Panc1 (cell line): ENCODE data around the gene PEPD. TPM values are rescaled to one million over a fixed set of nuclear protein-coding genes. Genes with fewer than 3 reads are reported as not detected.

Source experiments
- ATAC-seq: fragments of 200-7000 bp; cut with Tn5 transposase; 2 replicates; pipeline ENCODE4 v1.9.1; 2020; ENCODE audit warnings: mild to moderate bottlenecking, moderate library complexity
- Bru-seq: library from RNA; stranded (reverse); fragments of 400-500 nt; gene quantifications from one replicate; lab custom pipeline; 2021; lab: Mats Ljungman, UMichigan
- BruChase-seq, 2 experiments: library from RNA; stranded (reverse); fragments of 400-500 nt; gene quantifications; one replicate each; lab custom pipeline; 2021; lab: Mats Ljungman, UMichigan
- BruUV-seq: library from RNA; stranded (reverse); fragments of 400-500 nt; replicated peaks from 2 replicates; lab custom pipeline; 2021; lab: Mats Ljungman, UMichigan
- CTCF ChIA-PET: fragments of 300-600 bp; sonication (Branson Sonifier 250); formaldehyde crosslinking; loops from one replicate; lab custom pipeline; 2022; ENCODE audit warnings: antibody characterized with exemption; lab: Charles Lee
- POLR2A ChIA-PET: fragments of 300-600 bp; sonication (Branson Sonifier 250); formaldehyde crosslinking; loops from one replicate; lab custom pipeline; 2022; ENCODE audit warnings: antibody characterized with exemption; lab: Charles Lee
- DNase-seq: peaks from one replicate; pipeline ENCODE4 v3.0.0-alpha.2; 2010; ENCODE audit warnings: low read depth, low spot score
- H3K27ac ChIP-seq: 2 replicates; pipeline ENCODE4 v1.5.1; 2011; ENCODE audit warnings: mild to moderate bottlenecking, low read length, inconsistent platforms
- H3K27me3 ChIP-seq: fragments of 200-500 bp; sonication (Bioruptor generic); 2 replicates; pipeline ENCODE4 v1.6.0; 2014; ENCODE audit warnings: low read length, inconsistent platforms; ENCODE audit not compliant: control insufficient read depth, insufficient read depth
- H3K36me3 ChIP-seq: fragments of 200-500 bp; sonication (Bioruptor generic); 2 replicates; pipeline ENCODE4 v1.5.1; 2014; ENCODE audit warnings: inconsistent platforms, mild to moderate bottlenecking, low read length, moderate library complexity; ENCODE audit not compliant: control insufficient read depth, insufficient read depth
- H3K4me1 ChIP-seq: 2 replicates; pipeline ENCODE4 v1.5.1; 2011; ENCODE audit warnings: inconsistent platforms, mild to moderate bottlenecking, low read length, moderate library complexity; ENCODE audit not compliant: control insufficient read depth, insufficient read depth
- H3K4me3 ChIP-seq, 2 experiments: 2 replicates each; pipeline ENCODE4 v1.5.1; 2011 to 2012; ENCODE audit warnings: low read depth in 2 of 2, low read length in 2 of 2, mild to moderate bottlenecking in 2 of 2, inconsistent platforms in 1 of 2, moderate library complexity in 1 of 2
- H3K9me3 ChIP-seq: fragments of 200-500 bp; sonication (Bioruptor generic); 2 replicates; pipeline ENCODE4 v1.5.1; 2014; ENCODE audit warnings: low read depth, mild to moderate bottlenecking, inconsistent platforms, low read length, moderate library complexity; ENCODE audit not compliant: control insufficient read depth, insufficient read depth
- CTCF ChIP-seq: fragments of 450-650 bp; IDR thresholded peaks from 2 replicates; pipeline ENCODE4 v1.5.1; 2017; ENCODE audit warnings: mild to moderate bottlenecking
- POLR2AphosphoS5 ChIP-seq: IDR thresholded peaks from 2 replicates; pipeline ENCODE4 v1.6.1; 2012; ENCODE audit warnings: mild to moderate bottlenecking, low read depth, low read length, moderate library complexity
- REST ChIP-seq, 2 experiments: IDR thresholded peaks; 2 replicates each; pipeline ENCODE4 v1.6.1; 2011 to 2012; ENCODE audit warnings: low read depth in 2 of 2, control low read depth in 1 of 2, low read length in 1 of 2, mild to moderate bottlenecking in 1 of 2, moderate library complexity in 1 of 2; ENCODE audit not compliant: insufficient read depth in 1 of 2
- SIN3A ChIP-seq: IDR thresholded peaks from 2 replicates; pipeline ENCODE4 v1.6.1; 2012; ENCODE audit warnings: low read depth, mild to moderate bottlenecking, low read length, moderate library complexity, borderline replicate concordance; ENCODE audit not compliant: insufficient read depth
- TCF7L2 ChIP-seq: IDR thresholded peaks from 2 replicates; pipeline ENCODE4 v1.6.1; 2011; ENCODE audit warnings: mild to moderate bottlenecking, low read depth, low read length, inconsistent platforms
- in situ Hi-C: cut with HindIII; loops from 2 replicates; pipeline ENCODE4 v1.10.0; 2016; ENCODE audit warnings: low sequenced_read_pairs, low pct_unique_long_range_greater_than_20kb
- intact Hi-C: fragments of 100-400 bp; cut with micrococcal nuclease; formaldehyde crosslinking; loops from one replicate; pipeline ENCODE4 v1.10.0; 2022; ENCODE audit not compliant: unreplicated experiment
- long read RNA-seq: library from polyadenylated mRNA; unstranded; transcript quantifications from one replicate; pipeline ENCODE4 v2.0.0, GENCODE V29; 2021; ENCODE audit not compliant: unreplicated experiment
- polyA plus RNA-seq: library from polyadenylated mRNA; unstranded; fragments of >200 nt; gene quantifications from one replicate; pipeline ENCODE4 v1.2.1, GENCODE V29; 2012; ENCODE audit warnings: missing spikeins; ENCODE audit not compliant: insufficient read length
- total RNA-seq: library from RNA; stranded (reverse); gene quantifications from one replicate; pipeline ENCODE4 v1.2.1, GENCODE V29; 2021; ENCODE audit not compliant: unreplicated experiment

The PEPD gene
- total RNA-seq: 102 TPM
- polyA plus RNA-seq: 138 TPM
- Bru-seq, nascent RNA: percentile 67 among the genes with signal in this experiment
- BruChase-seq, experiment 1, labeled RNA remaining after a 2-hour chase: percentile 73 among the genes with signal in this experiment
- percentile 73 among the genes with signal in this experiment for BruChase-seq, experiment 2, labeled RNA remaining after a 6-hour chase
- long read RNA-seq, transcript PEPD-201 (15 exons, 1,910 nt): major isoform, 156 of 221 reads
- long read RNA-seq, partial matches to known transcripts: 25 of 221 reads
- long read RNA-seq, other reads (novel, unspliced or antisense): 35 of 221 reads

GRCh38 chr19:33521480-33522370 lies at the start of gene PEPD:
PEPD (minus strand) TSS chr19:33521791; CDS start chr19:33521760, 31 bp downstream.
- peaks cover 13% of the 10 kb centered on the region for H3K4me1 ChIP-seq
- TF ChIP-seq REST (IDR thresholded peaks at IDR 0.05; ENCODE audit: insufficient read depth in 1 of 2, low read depth in 2 of 2, low read length in 1 of 2) (0 out of 4 replicates have a peak, but pooled peaks of 1 of the 2 experiments have one; percentile 18), CTCF (no peak), SIN3A (peak; percentile 91; the same call in 1 of the 2 replicates), POLR2AphosphoS5 (peak; percentile 88), TCF7L2 (no peak)
- H3K9me3 ChIP-seq: no peaks in the 10 kb centered on the region
- H3K27ac ChIP-seq: peak within 1 kb of the TSS; percentile 84
- no TSS peak for BruUV-seq
- ATAC-seq (peak; percentile 98), DNase-seq (peak; percentile 56)
- in situ Hi-C loops (no loop called here), intact Hi-C loops (no loop called here)
- ChIA-PET POLR2A (interaction anchor here (0.7 kb wide), 1 partner anchor 233 kb away, joined by 4 read pairs; no protein-coding TSS in a partner anchor), CTCF (no interaction called here)
- H3K4me3 ChIP-seq: peak within 1 kb of the TSS; percentile 89 to 90
- no peaks in the 10 kb centered on the region for H3K36me3 ChIP-seq
- no peaks in the 10 kb centered on the region for H3K27me3 ChIP-seq

GRCh38 chr19:33569821-33570220 lies 48.2 kb upstream of the PEPD start:
- Histone ChIP-seq H3K4me1 (no peaks in the 10 kb centered on the region), H3K9me3 (peaks cover 4% of the 10 kb centered on the region; the same call in 1 of the 2 replicates), H3K27ac (no peak overlapping the region), H3K36me3 (no peaks in the 10 kb centered on the region), H3K27me3 (peaks cover 18% of the 10 kb centered on the region), H3K4me3 (no peak overlapping the region)
- TF ChIP-seq SIN3A (no peak), TCF7L2 (no peak)
- BruUV-seq: no TSS peak
- DNase-seq (no peak), ATAC-seq (no peak)
- POLR2A ChIA-PET: interaction anchor here (0.6 kb wide), 1 partner anchor 34 kb away, joined by 10 read pairs; no protein-coding TSS in a partner anchor
- intact Hi-C loops (no loop called here), in situ Hi-C loops (no loop called here)
- CTCF ChIA-PET: no interaction called here
